HG03457 (cell line): ENCODE results near the gene ANKS1A.
"Not testable (repeated sequence)": the region's sequence is repeated elsewhere in the genome, so short reads cannot be mapped to it uniquely, and the experiment has no call there.

Experiments used
- ATAC-seq: cut with Tn5 transposase; IDR thresholded peaks from one replicate; pipeline ENCODE4 v1.9.1; 2021; ENCODE audit warnings: moderate number of reproducible peaks; ENCODE audit not compliant: unreplicated experiment

The ANKS1A gene

DNA sequence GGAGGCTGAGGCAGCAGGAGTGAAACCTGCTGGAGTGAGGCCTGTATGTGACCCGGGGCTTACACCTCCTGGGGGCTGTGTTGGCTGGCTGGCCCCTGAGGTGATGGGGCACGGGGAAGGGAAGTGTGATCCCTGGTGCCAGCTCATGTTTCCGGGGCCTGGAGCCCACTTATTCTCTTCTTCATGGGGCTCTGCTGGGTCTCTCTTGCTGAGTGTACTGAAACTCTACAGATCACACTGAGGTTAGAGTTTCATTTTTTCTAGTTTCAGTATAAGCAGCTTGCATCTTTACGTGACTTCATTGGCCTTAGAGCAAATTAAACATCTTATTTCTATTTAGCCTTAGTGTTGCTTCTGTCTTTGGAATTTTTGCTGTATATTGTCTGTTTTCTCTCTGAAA is 96.2 kb downstream of the ANKS1A start:
- ATAC-seq: no peak

DNA sequence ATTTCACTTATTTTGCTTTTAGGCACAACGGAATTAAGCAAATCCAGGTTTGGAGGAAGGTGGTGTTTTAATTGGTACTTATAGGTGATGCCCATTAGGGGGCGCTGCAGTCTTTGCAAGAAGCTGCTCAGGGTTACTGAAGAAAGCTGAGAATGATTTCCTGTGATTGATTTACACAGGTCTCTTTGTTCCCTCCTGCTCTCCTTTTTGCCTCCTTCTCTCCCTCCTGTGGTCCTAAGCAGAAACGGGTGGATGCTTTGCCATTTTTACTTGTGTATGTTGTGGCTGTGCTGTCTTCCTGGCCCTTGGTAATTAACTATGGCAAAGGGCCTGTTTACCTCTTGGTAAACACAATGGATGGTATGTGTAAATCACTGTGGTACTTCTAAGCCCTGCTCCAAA is 97.8 kb downstream of the ANKS1A start:
- no peak for ATAC-seq

DNA sequence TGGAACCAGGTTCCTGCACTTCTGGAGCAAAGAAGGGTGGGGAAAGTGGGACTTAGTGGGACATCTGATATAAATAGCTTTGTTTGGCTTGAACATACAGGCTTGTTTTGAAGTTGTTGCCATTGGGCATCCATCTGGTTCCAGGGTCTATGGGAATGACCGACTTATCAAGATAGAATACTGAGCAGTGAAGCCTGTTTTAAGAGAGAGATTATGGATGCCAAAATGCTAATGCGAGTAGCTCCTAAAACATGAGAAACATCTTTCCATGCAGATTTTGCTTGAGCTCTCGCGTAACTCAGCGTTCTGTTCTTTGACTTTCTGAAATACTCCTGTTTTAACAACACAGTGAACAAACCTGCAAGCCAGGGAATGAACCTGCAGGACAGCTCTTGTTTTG is 98.5 kb downstream of the ANKS1A start:
- ATAC-seq: no peak

DNA sequence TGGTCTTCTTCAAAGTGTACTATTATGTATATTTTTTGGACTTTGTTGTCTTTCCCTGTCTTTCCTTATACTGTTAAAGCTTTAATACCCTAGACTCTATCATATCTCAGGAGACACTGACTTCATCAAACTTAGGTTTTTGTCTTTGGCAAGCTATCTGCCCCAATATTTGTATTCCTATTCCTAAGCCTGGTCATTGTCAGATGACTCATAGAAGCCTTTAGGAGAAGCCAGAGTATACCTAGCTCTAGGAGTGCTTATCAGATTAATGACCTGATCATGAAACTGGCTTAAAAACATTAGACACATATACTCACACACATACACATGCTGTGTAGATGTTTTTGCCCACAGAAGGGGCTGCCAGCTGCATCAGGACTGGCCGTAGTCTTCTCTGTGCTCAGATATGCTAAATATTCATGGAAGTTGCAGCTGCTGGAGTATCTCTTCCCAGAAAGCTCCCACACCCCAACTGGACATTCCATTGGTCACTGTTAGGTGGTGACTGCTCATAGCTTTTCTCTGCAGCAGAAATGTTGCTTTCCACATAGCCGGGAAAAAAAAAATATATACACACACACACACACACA is 102.0 kb downstream of the ANKS1A start:
- no peak for ATAC-seq

DNA sequence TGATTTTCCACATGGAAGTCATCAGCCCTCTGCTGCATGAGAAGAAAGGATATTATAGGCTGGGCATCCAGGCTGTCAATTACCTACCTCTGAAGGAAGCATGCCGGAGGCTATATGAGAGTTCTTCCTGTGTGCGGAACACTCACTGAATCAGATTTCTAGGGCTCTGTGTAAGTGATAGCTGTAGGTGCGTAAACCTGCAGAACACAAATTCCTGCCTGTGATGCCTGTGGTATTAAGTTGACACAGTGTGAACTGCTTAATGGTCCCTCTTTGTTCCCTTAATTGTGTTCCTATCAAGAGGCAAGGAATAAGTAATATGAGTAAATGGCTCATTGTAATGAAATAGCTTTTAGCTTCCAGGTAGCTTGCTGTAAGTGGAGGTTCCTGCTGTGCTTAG is 103.3 kb downstream of the ANKS1A start:
- no peak for ATAC-seq

DNA sequence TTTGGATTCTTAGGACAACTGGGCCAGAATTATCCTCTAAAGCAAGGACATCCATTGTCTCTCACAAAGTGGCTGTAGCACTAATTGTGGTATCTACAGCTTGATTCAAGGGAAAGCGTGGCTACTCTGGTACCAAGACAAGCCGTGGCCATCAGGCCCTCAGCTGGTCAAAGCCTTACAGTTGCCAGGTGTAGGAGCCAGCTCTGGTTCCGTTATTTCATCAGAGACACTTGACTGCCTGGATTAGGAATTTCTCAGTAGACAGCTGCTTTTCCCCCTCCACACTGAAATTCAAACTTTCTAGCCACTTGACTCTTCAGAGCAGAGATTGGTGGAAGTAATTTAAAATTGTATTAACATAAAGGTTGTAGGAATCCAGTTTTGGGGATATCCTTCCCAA is 104.2 kb downstream of the ANKS1A start:
- no peak for ATAC-seq

DNA sequence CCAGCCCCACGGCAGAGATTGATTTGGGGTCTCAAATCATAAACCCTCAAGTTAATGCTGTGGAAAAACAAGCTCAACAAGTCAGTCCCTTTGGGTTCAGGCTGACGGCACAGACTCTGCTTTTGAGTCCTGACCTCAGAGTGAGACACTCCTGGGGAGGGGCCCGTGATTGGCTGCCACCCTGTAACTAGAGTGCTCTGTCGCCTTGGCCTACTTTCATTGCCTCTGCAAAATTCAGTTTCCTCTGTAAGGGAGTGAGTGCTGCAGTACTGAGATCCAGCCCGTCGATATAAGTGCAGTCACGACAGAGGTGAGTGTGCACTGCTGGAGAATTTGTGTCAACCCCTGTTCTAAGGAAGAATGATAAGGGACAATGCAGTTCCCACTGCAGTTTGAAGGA is 105.6 kb downstream of the ANKS1A start:
- no peak for ATAC-seq

DNA sequence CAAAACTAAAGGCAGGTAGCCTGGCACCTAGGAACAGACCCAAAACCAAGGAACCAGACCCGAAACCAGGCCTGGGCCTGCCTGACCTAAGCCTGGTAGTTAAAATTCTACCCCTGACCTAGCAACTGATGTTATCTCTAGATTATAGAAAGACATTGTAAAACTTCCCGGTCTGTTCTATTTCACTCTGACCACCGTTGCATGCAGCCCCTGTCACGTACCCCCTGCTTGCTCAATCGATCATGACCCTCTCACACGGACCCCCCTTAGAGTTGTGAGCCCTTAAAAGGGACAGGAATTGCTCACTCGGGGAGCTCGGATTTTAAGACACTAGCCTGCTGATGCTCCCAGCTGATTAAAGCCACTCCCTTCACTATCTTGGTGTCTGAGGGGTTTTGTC is 109.4 kb downstream of the ANKS1A start:
- not testable (repeated sequence) for ATAC-seq

DNA sequence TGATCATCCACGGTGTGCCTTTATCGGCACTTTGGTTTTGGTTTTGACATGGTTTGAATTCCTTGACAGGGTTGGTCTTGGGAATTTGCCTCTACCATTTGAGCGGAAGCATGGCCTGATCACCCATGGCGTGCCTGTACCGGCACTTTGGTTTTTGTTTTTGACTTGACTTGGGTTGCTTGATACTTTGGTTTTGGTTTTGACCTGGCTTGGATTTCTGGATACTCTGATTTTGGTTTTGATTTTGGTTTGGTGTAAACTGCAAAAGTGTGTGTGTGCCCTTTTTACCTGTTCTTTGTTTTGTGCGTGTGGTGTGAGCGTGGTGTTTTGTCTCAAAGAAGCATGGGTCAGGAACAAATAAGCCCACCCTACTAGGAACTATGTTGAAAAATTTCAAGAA is 110.1 kb downstream of the ANKS1A start:
- not testable (repeated sequence) for ATAC-seq

DNA sequence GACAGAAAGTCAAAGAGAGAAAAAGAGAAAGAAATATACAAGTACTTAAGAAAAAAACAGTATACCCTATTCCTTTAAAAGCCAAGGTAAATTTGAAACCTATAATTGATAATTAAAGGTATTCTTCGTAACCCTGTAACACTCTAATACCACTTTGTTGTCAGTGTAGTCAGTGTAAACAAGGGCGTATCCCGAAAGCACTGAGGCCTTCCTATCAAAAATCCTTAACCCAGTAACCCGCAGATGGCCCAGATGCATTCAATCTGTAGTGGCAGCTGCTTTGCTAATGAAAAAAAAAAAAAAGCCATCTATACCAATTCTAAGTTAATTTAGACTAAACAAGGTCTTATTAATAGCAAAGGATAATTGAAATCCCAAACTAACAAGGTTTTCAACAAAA is 110.9 kb downstream of the ANKS1A start:
- not testable (repeated sequence) for ATAC-seq

DNA sequence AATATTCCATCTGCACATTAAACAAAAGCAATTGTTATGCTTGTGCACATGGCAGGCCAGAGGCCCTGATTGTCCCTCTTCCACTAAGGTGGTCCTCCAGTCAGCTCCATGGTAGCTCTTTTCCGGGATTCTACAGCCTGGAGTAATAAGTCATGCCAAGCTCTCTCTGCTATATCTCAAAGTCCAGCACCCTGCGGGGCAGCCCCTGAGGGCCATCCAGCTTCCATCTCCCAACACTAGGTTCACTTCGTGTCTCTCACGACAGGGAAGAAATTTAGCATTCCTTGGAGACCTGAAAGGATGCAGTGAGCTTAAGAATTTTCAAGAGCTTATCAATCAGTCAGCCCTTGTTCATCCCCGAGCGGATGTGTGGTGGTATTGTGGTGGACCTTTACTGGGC is 112.3 kb downstream of the ANKS1A start:
- ATAC-seq: not testable (repeated sequence)

DNA sequence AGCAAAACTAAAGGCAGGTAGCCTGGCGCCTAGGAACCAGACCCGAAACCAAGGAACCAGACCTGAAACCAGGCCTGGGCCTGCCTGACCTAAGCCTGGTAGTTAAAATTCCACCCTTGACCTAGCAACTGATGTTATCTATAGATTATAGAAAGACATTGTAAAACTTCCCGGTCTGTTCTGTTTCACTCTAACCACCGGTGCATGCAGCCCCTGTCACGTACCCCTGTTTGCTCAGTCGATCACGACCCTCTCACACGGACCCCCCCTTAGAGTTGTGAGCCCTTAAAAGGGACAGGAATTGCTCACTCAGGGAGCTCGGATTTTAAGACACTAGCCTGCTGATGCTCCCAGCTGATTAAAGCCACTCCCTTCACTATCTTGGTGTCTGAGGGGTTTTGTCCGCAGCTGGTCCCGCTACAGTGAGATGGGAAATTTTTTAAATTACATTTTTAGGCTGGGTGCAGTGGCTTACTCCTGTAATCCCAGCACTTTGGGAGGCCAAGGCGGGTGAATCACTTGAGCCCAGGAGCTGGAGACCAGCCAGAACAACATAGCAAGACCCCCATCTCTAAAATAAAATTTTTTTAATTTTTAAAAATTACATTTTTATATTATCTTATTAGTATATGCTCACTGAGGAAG is 115.0 kb downstream of the ANKS1A start:
- not testable (repeated sequence) for ATAC-seq

DNA sequence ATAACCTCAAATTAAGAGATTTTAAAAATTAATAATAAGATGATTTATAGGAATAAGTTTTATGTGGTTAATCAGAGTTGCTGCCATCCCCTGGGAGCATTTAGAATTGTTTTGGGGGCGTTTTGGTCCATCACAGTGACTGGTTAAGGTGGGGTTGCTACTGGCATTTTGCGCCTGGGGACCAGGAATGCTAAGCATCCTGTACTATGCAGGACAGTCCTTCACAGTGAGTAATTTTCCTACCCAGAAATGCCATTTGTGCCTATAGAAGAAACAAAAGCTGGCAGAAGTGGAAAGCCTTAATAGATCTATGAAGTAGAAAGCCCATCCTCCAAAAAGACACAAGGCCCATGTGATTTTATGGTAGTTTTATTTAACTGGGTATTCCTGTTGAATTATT is 118.0 kb downstream of the ANKS1A start:
- no peak for ATAC-seq

DNA sequence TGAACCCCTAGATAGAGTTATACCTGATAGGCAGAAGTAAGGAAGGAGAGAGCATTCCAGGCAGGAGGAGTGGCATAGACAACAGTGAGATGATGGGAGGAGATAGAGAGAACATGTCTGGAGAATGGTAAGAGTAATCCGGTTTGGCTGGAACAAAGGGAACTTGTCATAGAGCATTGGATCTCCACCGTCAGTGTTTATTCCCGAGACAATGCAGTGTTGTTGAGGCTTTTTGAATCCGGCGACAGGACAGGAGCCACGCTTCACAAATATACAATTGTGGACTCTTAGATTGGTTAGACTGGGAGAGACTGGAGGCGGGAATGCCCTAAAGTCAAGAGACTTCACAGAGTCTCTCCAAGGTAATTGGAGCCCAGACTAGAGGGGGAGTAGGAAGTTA is 119.8 kb downstream of the ANKS1A start:
- no peak for ATAC-seq

DNA sequence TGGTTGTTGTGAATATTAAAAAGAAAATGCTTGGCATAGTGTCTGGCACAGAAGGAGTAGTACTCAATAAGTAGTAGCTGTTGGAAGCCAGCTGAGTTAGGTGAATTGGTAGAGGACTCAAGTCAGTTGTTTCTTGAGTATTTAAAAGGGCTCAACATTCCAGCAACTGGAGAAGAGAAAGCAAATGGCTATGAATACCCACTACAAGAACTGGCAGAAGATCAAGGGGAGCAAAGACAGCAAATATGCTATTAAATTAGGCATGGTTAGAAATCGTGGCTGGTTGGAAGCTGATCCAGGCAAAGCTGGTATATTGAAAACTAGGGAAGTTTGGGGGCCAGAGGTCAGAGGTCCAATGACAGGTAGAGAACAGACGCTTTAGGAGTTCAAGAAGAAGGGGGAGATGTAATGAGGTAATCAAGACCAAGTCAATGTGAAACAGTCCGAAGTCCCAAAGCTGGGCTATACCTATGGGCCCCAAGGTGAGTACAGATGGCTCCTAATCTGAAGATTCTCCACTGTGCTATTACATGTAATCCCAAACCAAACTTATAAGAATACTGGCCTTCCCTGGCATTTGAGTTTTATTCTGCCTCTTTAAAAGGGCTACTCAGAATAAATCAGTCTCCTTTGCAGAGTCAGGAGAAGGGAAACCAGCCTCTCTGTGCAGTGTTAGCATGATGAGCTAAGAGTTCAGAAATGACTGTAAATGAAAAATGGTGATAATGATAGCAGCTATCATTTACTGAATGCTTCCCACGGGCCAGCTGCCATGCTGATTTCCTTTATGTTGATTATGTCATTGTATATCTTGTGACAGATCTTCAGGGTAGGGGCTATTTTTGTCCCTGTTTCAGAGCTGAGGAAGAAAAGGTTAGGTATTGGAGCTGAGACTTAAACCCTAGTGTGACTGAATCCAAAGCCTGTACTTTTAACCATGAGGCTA is 122.3 kb downstream of the ANKS1A start:
- no peak for ATAC-seq

DNA sequence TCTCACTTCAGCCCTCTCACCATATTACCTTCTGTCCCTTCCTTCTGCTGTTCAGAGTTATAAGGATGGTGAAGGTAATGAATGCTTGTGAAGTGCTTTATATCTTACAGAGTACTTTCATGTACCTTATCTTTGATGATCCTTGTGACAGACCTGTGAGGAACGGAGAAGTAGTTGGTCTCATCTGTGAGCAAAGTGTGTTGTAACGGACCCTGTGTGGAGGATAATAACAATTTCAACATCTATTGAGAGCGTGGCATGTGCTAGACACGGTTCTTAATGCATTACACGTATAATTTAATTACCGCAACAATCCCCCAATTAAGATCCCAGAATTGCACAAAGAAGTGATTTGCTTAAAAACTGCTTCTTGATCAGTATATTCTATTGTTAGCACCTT is 124.6 kb downstream of the ANKS1A start:
- no peak for ATAC-seq

DNA sequence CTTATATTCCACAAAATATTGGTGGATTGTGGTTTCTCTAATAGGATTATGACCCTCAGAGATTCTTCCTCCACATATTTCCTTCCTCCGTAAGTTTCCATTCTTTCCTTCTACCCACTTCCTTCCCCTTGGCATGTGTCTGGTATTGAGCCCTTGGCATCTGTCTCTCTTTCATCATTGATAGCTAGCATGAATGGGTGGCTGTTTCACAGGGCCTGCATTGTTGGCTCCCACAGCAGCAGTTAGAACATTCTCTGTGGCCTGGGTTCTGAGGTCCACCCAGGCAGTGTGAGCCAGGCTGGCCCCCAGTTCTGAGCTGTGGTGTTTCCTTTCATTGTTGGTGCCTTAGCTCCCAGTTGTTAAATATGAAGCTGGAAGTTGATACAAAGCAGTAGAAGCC is 125.3 kb downstream of the ANKS1A start:
- no peak for ATAC-seq

DNA sequence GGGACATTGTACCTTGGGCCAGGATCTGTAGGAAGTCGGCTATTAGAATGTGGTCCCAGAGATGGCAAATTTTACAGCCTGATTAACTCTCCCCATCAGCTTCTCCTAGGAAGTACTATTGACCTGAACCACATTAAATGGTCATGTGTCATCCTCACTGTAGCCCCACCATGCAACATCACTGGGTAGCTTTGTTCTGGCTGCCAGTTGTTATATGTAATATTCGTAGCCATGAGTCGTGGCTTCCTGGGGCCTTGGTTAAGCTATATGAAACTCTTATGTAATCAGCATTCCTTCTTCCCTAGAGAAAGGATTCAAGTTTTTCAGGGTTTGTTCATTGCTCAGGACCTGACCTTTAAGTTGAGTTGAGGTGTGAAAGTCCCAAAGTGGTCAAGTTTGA is 125.7 kb downstream of the ANKS1A start:
- ATAC-seq: no peak

DNA sequence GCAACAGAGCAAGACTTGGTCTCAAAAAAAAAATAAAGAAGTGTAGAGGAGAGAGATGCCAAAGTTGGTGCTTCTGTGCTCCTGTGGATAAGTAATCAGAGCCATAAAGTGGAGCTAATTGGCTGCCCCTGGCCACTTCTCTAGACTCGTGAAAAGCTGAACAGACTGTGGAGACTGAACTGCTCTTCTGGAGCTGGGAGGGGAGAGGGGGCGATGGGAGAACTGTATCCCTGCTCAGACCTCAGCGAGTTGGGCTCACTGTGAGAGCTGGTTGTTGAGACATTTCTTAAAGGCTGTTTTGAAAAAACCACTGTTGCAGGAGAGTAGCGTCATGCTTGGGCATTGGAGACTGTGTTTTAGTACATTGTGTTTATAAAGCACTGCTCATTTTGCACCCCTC is 126.4 kb downstream of the ANKS1A start:
- no peak for ATAC-seq

DNA sequence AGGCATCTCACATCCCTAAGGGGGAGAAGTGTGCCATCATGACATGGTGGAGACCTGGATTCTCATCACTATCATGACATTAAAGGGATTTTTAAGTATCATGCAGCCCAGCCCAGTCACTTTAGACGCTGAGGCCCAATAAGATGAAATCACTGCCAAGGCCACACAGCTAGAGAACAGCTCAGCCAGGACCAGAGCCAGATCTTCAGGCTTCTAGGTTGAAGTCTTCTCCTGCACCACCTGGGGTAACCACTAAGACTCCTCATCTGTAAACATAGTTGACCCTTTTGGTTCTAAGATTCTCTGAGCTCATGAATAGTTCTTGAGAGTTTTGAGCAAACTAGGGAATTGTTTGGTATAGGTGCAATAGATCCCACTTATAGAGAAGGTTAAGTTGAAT is 126.9 kb downstream of the ANKS1A start:
- no peak for ATAC-seq

DNA sequence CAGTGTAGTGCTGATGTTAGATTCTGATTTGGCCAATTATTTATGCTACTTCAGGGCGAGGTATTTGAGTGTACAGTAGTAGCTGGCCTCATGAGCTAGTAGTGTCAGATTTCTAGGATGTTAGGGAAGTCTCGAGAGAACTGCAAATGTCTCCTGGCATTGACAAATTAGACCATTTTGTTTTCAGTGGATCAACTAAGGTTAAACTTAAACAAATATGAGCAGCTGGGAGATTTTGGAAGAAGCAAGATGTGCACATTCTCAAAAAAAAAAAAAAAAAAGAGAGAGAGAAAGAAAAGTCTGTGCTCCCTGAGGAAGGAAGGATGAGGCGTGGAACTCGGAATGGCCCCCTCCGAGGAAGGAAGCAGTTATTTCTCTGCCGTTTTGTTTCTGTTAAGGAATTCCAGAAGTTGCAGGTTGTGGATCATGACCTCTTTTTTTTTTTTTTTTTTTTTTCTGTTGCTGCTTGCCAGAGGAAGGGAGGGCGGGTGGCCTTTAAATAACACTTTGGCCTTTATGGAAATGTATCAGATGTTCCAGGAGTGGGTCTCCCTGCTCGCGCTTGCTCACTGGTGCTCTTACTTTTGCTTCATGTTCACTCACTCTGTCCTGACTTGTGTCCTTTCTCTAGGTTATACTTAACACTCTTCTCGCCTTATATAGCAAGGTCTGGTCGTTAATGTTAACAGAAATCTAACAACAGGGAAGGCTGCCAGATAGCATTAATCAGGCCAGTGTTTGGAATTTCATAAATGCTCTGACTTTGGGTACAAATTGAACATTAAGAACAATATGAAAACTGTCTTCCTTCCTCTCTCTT is 127.7 kb downstream of the ANKS1A start:
- no peak for ATAC-seq
